HG02943 (cell line): ENCODE results near the gene ALPG.
"Not testable (repeated sequence)": the region's sequence is repeated elsewhere in the genome, so short reads cannot be mapped to it uniquely, and the experiment has no call there.

Source experiments
- ATAC-seq: cut with Tn5 transposase; IDR thresholded peaks from one replicate; pipeline ENCODE4 v1.9.1; 2021; ENCODE audit warnings: mild to moderate bottlenecking, low read depth, moderate library complexity; ENCODE audit not compliant: unreplicated experiment

The ALPG gene

GRCh38 chr2:232438951-232439757 is 32.5 kb downstream of the ALPG start:
- no peak for ATAC-seq

- ATAC-seq, result no peak
Observed at GRCh38 chr2:232439758-232440135, 33.1 kb downstream of the ALPG start.

GRCh38 chr2:232440220-232441018 is 33.8 kb downstream of the ALPG start:
- not testable (repeated sequence) for ATAC-seq

GRCh38 chr2:232441147-232441651 is 34.6 kb downstream of the ALPG start:
- no peak for ATAC-seq

- ATAC-seq, result not testable (repeated sequence)
Observed at GRCh38 chr2:232441922-232442321, 35.3 kb downstream of the ALPG start.

GRCh38 chr2:232442431-232442830 is 35.8 kb downstream of the ALPG start:
- ATAC-seq, result not testable (repeated sequence)

- not testable (repeated sequence) for ATAC-seq
Observed at GRCh38 chr2:232443047-232443446, 36.4 kb downstream of the ALPG start.

GRCh38 chr2:232443669-232444408 is 37.2 kb downstream of the ALPG start:
- ATAC-seq, result not testable (repeated sequence)

- ATAC-seq, result no peak
Observed at GRCh38 chr2:232444409-232445148, 37.9 kb downstream of the ALPG start.

- not testable (repeated sequence) for ATAC-seq
Observed at GRCh38 chr2:232445149-232445885, 38.7 kb downstream of the ALPG start.

GRCh38 chr2:232446266-232446777 is 39.7 kb downstream of the ALPG start:
- ATAC-seq, result not testable (repeated sequence)

GRCh38 chr2:232447091-232447620 is 40.5 kb downstream of the ALPG start:
- ATAC-seq, result no peak

- ATAC-seq, result no peak
Observed at GRCh38 chr2:232447638-232448303, 41.1 kb downstream of the ALPG start.

- ATAC-seq, result no peak
Observed at GRCh38 chr2:232448304-232448690, 41.7 kb downstream of the ALPG start.

GRCh38 chr2:232449964-232450363 is 43.3 kb downstream of the ALPG start:
- ATAC-seq, result no peak

GRCh38 chr2:232451645-232452044 is 45.0 kb downstream of the ALPG start:
- not testable (repeated sequence) for ATAC-seq

GRCh38 chr2:232454630-232455029 is 48.0 kb downstream of the ALPG start:
- ATAC-seq, result no peak
